ENCODE results near the gene CNTN4.

The CNTN4 gene

GRCh38 chr3:2244137-2244536 is 145.5 kb downstream of the CNTN4 start:
- H3K79me2 ChIP-seq (ENCODE audit: insufficient read depth, low read depth): no peaks in the 10 kb centered on the region
- no peak overlapping the region for H3K27ac ChIP-seq
- TF ChIP-seq, protein P1, sequence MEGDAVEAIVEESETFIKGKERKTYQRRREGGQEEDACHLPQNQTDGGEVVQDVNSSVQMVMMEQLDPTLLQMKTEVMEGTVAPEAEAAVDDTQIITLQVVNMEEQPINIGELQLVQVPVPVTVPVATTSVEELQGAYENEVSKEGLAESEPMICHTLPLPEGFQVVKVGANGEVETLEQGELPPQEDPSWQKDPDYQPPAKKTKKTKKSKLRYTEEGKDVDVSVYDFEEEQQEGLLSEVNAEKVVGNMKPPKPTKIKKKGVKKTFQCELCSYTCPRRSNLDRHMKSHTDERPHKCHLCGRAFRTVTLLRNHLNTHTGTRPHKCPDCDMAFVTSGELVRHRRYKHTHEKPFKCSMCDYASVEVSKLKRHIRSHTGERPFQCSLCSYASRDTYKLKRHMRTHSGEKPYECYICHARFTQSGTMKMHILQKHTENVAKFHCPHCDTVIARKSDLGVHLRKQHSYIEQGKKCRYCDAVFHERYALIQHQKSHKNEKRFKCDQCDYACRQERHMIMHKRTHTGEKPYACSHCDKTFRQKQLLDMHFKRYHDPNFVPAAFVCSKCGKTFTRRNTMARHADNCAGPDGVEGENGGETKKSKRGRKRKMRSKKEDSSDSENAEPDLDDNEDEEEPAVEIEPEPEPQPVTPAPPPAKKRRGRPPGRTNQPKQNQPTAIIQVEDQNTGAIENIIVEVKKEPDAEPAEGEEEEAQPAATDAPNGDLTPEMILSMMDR (conservative IDR thresholded peaks at IDR 0.05; ENCODE audit: low read depth, low read length): no peak
- H3K4me1 ChIP-seq (ENCODE audit: low read depth, poor library complexity, severe bottlenecking): peaks cover 16% of the 10 kb centered on the region
- H3K9ac ChIP-seq: no peak overlapping the region
- H3K27me3 ChIP-seq (ENCODE audit: insufficient read depth, low read depth): no peaks in the 10 kb centered on the region
- H3K36me3 ChIP-seq (ENCODE audit: insufficient read depth): no peaks in the 10 kb centered on the region
- no peak overlapping the region for H2AFZ ChIP-seq (ENCODE audit: low read depth)
- no peaks in the 10 kb centered on the region for H4K20me1 ChIP-seq (ENCODE audit: insufficient read depth)
- no peak overlapping the region for H3K4me2 ChIP-seq
- H3K4me3 ChIP-seq (IDR thresholded peaks at IDR 0.05; ENCODE audit: insufficient read depth, low read depth, low read length): no peak overlapping the region

- no peak overlapping the region for H2AFZ ChIP-seq (ENCODE audit: low read depth)
- H3K27me3 ChIP-seq (ENCODE audit: insufficient read depth, low read depth): no peaks in the 10 kb centered on the region
- H3K9ac ChIP-seq: no peak overlapping the region
- no peaks in the 10 kb centered on the region for H3K36me3 ChIP-seq (ENCODE audit: insufficient read depth)
- H3K27ac ChIP-seq: no peak overlapping the region
- no peak overlapping the region for H3K4me2 ChIP-seq
- H3K4me3 ChIP-seq (IDR thresholded peaks at IDR 0.05; ENCODE audit: insufficient read depth, low read depth, low read length): no peak overlapping the region
- TF ChIP-seq, protein P1 (conservative IDR thresholded peaks at IDR 0.05; ENCODE audit: low read depth, low read length): no peak
- peaks cover 16% of the 10 kb centered on the region for H3K4me1 ChIP-seq (ENCODE audit: low read depth, poor library complexity, severe bottlenecking)
- no peaks in the 10 kb centered on the region for H3K79me2 ChIP-seq (ENCODE audit: insufficient read depth, low read depth)
- no peaks in the 10 kb centered on the region for H4K20me1 ChIP-seq (ENCODE audit: insufficient read depth)
Observed at GRCh38 chr3:2246873-2247648, 148.4 kb downstream of the CNTN4 start.

- TF ChIP-seq, protein P1 (conservative IDR thresholded peaks at IDR 0.05; ENCODE audit: low read depth, low read length): no peak
- Histone ChIP-seq H3K79me2 (ENCODE audit: insufficient read depth, low read depth) (no peaks in the 10 kb centered on the region), H2AFZ (ENCODE audit: low read depth) (no peak overlapping the region), H3K36me3 (ENCODE audit: insufficient read depth) (no peaks in the 10 kb centered on the region), H4K20me1 (ENCODE audit: insufficient read depth) (no peaks in the 10 kb centered on the region), H3K4me3 (IDR thresholded peaks at IDR 0.05; ENCODE audit: insufficient read depth, low read depth, low read length) (no peak overlapping the region), H3K27ac (no peak overlapping the region), H3K4me2 (no peak overlapping the region), H3K27me3 (ENCODE audit: insufficient read depth, low read depth) (no peaks in the 10 kb centered on the region), H3K9ac (no peak overlapping the region), H3K4me1 (ENCODE audit: low read depth, poor library complexity, severe bottlenecking) (peaks cover 16% of the 10 kb centered on the region)
Observed at GRCh38 chr3:2247831-2248230, 149.2 kb downstream of the CNTN4 start.

DNA sequence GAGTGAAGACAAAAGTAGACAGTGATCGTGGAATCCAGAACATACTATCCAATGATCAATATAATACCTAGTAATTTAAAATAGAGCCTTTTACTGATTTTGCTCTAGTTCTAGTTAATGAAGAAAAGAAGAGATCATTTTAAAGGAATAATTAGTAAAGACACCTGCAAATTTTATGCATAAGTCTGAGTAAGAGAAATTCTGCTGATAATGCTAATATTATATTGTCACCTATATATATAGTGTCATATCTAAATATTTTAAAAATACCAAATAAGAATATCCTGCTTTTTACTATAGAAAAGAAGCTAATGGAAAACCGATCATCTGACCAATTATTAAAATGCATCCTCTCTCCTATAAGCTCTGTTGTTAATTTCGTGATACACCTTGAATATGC is 152.1 kb downstream of the CNTN4 start:
- Histone ChIP-seq H3K4me2 (no peak overlapping the region), H2AFZ (ENCODE audit: low read depth) (no peak overlapping the region), H3K79me2 (ENCODE audit: insufficient read depth, low read depth) (no peaks in the 10 kb centered on the region), H3K36me3 (ENCODE audit: insufficient read depth) (no peaks in the 10 kb centered on the region), H3K4me1 (ENCODE audit: low read depth, poor library complexity, severe bottlenecking) (no peaks in the 10 kb centered on the region), H4K20me1 (ENCODE audit: insufficient read depth) (no peaks in the 10 kb centered on the region), H3K27me3 (ENCODE audit: insufficient read depth, low read depth) (no peaks in the 10 kb centered on the region), H3K9ac (no peak overlapping the region), H3K27ac (no peak overlapping the region), H3K4me3 (IDR thresholded peaks at IDR 0.05; ENCODE audit: insufficient read depth, low read depth, low read length) (no peak overlapping the region)
- TF ChIP-seq, protein P1 (conservative IDR thresholded peaks at IDR 0.05; ENCODE audit: low read depth, low read length): no peak

All from KMS-11 (cell line).